Astrocyte (in vitro differentiated cells and primary cell): ENCODE results near the gene PHEX. TPM values are rescaled to one million over a fixed set of nuclear protein-coding genes. Genes with fewer than 3 reads are reported as not detected.

Source experiments
- DNase-seq: peaks from one replicate; pipeline ENCODE4 v3.0.0-alpha.2; 2010; ENCODE audit warnings: low read depth
- FAIRE-seq: peaks from 2 replicates; lab custom pipeline; 2011; peaks lifted over from hg19 to GRCh38; lab: Jason Lieb, UNC
- H2AFZ ChIP-seq: 2 replicates; pipeline ENCODE4 v1.6.0; 2012; ENCODE audit warnings: low read depth, low read length, inconsistent platforms
- H3K27ac ChIP-seq: 2 replicates; pipeline ENCODE4 v1.5.1; 2011; ENCODE audit warnings: low read depth, low read length, inconsistent platforms
- H3K27me3 ChIP-seq: 2 replicates; pipeline ENCODE4 v1.6.0; 2011; ENCODE audit warnings: low read length, inconsistent platforms; ENCODE audit not compliant: insufficient read depth
- H3K36me3 ChIP-seq: 2 replicates; pipeline ENCODE4 v1.5.1; 2011; ENCODE audit warnings: low read length, inconsistent platforms; ENCODE audit not compliant: insufficient read depth
- H3K4me1 ChIP-seq: 2 replicates; pipeline ENCODE4 v1.5.1; 2011; ENCODE audit warnings: low read length, inconsistent platforms; ENCODE audit not compliant: insufficient read depth
- H3K4me2 ChIP-seq: 2 replicates; pipeline ENCODE4 v1.6.0; 2012; ENCODE audit warnings: low read length, inconsistent platforms
- H3K4me3 ChIP-seq: 2 replicates; pipeline ENCODE4 v1.5.1; 2011; ENCODE audit warnings: low read depth, mild to moderate bottlenecking, low read length, inconsistent platforms; ENCODE audit not compliant: insufficient read depth
- H3K79me2 ChIP-seq: 2 replicates; pipeline ENCODE4 v1.6.0; 2012; ENCODE audit warnings: mild to moderate bottlenecking, low read length, inconsistent platforms; ENCODE audit not compliant: insufficient read depth
- H3K9ac ChIP-seq: 2 replicates; pipeline ENCODE4 v1.6.0; 2012; ENCODE audit warnings: mild to moderate bottlenecking, low read length, inconsistent platforms
- H3K9me3 ChIP-seq: 2 replicates; pipeline ENCODE4 v1.5.1; 2012; ENCODE audit warnings: low read depth, mild to moderate bottlenecking, low read length, inconsistent platforms; ENCODE audit not compliant: insufficient read depth
- H4K20me1 ChIP-seq: 2 replicates; pipeline ENCODE4 v1.6.0; 2012; ENCODE audit warnings: low read length, inconsistent platforms; ENCODE audit not compliant: insufficient read depth
- H3K27ac Mint-ChIP-seq: one replicate; pipeline ENCODE4 v1.8.0; 2021; ENCODE audit warnings: mild to moderate bottlenecking, mixed read lengths; ENCODE audit not compliant: unreplicated experiment
- H3K27me3 Mint-ChIP-seq: one replicate; pipeline ENCODE4 v1.8.0; 2021; ENCODE audit warnings: low read depth, mixed read lengths; ENCODE audit not compliant: unreplicated experiment
- H3K36me3 Mint-ChIP-seq: one replicate; pipeline ENCODE4 v1.8.0; 2021; ENCODE audit warnings: low read depth, mixed read lengths; ENCODE audit not compliant: unreplicated experiment
- H3K4me1 Mint-ChIP-seq: one replicate; pipeline ENCODE4 v1.8.0; 2021; ENCODE audit warnings: low read depth, mixed read lengths; ENCODE audit not compliant: unreplicated experiment
- H3K4me3 Mint-ChIP-seq: one replicate; pipeline ENCODE4 v1.8.0; 2021; ENCODE audit warnings: mild to moderate bottlenecking, moderate library complexity, mixed read lengths; ENCODE audit not compliant: unreplicated experiment
- H3K9me3 Mint-ChIP-seq: one replicate; pipeline ENCODE4 v1.8.0; 2021; ENCODE audit warnings: mild to moderate bottlenecking, mixed read lengths; ENCODE audit not compliant: unreplicated experiment
- EZH2 ChIP-seq: IDR thresholded peaks from 2 replicates; pipeline ENCODE4 v1.6.1; 2012; ENCODE audit warnings: mild to moderate bottlenecking, low read length, inconsistent platforms; ENCODE audit not compliant: insufficient read depth
- total RNA-seq: library from RNA; stranded (reverse); gene quantifications from 2 replicates; pipeline ENCODE4 v1.2.1, GENCODE V29; 2021
- TF ChIP-seq, protein P1 (sequence below): IDR thresholded peaks from 2 replicates; pipeline ENCODE4 v1.5.1; 2011; ENCODE audit warnings: low read depth, mild to moderate bottlenecking, inconsistent platforms, low read length, moderate library complexity; ENCODE audit not compliant: insufficient read depth

The PHEX gene
- total RNA-seq, 1 donor from 2014 or later, result 0.36 TPM

GRCh38 chrX:22095286-22095685 lies 63.2 kb downstream of the PHEX start:
- Mint-ChIP-seq H3K27ac (peak overlapping the region; percentile 41), H3K36me3 (no peaks in the 10 kb centered on the region), H3K9me3 (no peaks in the 10 kb centered on the region), H3K27me3 (no peaks in the 10 kb centered on the region), H3K4me3 (no peak overlapping the region), H3K4me1 (peaks cover 18% of the 10 kb centered on the region)
- no peak for TF ChIP-seq EZH2
- TF ChIP-seq, protein P1, sequence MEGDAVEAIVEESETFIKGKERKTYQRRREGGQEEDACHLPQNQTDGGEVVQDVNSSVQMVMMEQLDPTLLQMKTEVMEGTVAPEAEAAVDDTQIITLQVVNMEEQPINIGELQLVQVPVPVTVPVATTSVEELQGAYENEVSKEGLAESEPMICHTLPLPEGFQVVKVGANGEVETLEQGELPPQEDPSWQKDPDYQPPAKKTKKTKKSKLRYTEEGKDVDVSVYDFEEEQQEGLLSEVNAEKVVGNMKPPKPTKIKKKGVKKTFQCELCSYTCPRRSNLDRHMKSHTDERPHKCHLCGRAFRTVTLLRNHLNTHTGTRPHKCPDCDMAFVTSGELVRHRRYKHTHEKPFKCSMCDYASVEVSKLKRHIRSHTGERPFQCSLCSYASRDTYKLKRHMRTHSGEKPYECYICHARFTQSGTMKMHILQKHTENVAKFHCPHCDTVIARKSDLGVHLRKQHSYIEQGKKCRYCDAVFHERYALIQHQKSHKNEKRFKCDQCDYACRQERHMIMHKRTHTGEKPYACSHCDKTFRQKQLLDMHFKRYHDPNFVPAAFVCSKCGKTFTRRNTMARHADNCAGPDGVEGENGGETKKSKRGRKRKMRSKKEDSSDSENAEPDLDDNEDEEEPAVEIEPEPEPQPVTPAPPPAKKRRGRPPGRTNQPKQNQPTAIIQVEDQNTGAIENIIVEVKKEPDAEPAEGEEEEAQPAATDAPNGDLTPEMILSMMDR, result no peak
- no peaks in the 10 kb centered on the region for H3K9me3 ChIP-seq
- H3K9ac ChIP-seq, result no peak overlapping the region
- DNase-seq (peak; percentile 51), FAIRE-seq (no peak)
- H3K4me2 ChIP-seq, result no peak overlapping the region
- peaks cover 8% of the 10 kb centered on the region for H3K4me1 ChIP-seq
- H2AFZ ChIP-seq, result no peak overlapping the region
- no peaks in the 10 kb centered on the region for H3K36me3 ChIP-seq
- no peak overlapping the region for H3K4me3 ChIP-seq
- H3K79me2 ChIP-seq, result no peaks in the 10 kb centered on the region
- H4K20me1 ChIP-seq, result no peaks in the 10 kb centered on the region
- H3K27ac ChIP-seq, result no peak overlapping the region
- H3K27me3 ChIP-seq, result no peaks in the 10 kb centered on the region

GRCh38 chrX:22095856-22096255 lies 63.7 kb downstream of the PHEX start:
- Histone ChIP-seq H3K4me1 (peaks cover 8% of the 10 kb centered on the region), H3K27ac (no peak overlapping the region), H3K4me3 (no peak overlapping the region), H3K9me3 (no peaks in the 10 kb centered on the region), H4K20me1 (no peaks in the 10 kb centered on the region), H2AFZ (no peak overlapping the region), H3K79me2 (no peaks in the 10 kb centered on the region), H3K4me2 (no peak overlapping the region), H3K36me3 (no peaks in the 10 kb centered on the region), H3K9ac (no peak overlapping the region), H3K27me3 (no peaks in the 10 kb centered on the region)
- Mint-ChIP-seq H3K27ac (no peak overlapping the region), H3K4me1 (peaks cover 18% of the 10 kb centered on the region), H3K4me3 (no peak overlapping the region), H3K36me3 (no peaks in the 10 kb centered on the region), H3K9me3 (no peaks in the 10 kb centered on the region), H3K27me3 (no peaks in the 10 kb centered on the region)
- TF ChIP-seq EZH2, result no peak
- TF ChIP-seq, protein P1, result no peak
- no peak for DNase-seq
- FAIRE-seq, result peak; percentile 76

- no peak overlapping the region for H3K9ac ChIP-seq
- TF ChIP-seq, protein P1, result no peak
- no peak for TF ChIP-seq EZH2
- Mint-ChIP-seq H3K4me3 (no peak overlapping the region), H3K27ac (no peak overlapping the region), H3K27me3 (no peaks in the 10 kb centered on the region), H3K36me3 (no peaks in the 10 kb centered on the region), H3K4me1 (peaks cover 18% of the 10 kb centered on the region), H3K9me3 (no peaks in the 10 kb centered on the region)
- H3K4me3 ChIP-seq, result no peak overlapping the region
- no peaks in the 10 kb centered on the region for H3K36me3 ChIP-seq
- H3K27ac ChIP-seq, result no peak overlapping the region
- H3K9me3 ChIP-seq, result no peaks in the 10 kb centered on the region
- H3K4me1 ChIP-seq, result peaks cover 8% of the 10 kb centered on the region
- no peak overlapping the region for H2AFZ ChIP-seq
- DNase-seq (peak; percentile 79), FAIRE-seq (peak; percentile 55)
- no peaks in the 10 kb centered on the region for H3K27me3 ChIP-seq
- peak overlapping the region; percentile 20 for H3K4me2 ChIP-seq
- no peaks in the 10 kb centered on the region for H3K79me2 ChIP-seq
- H4K20me1 ChIP-seq, result no peaks in the 10 kb centered on the region
These were observed 65.0 kb downstream of the PHEX start for GRCh38 chrX:22097012-22097694.
